Ureter (tissue), 1 donor: Measurements from ENCODE around the gene TBCC. TPM values are rescaled to one million over a fixed set of nuclear protein-coding genes. Genes with fewer than 3 reads are reported as not detected.
"Not testable (repeated sequence)": the region's sequence is repeated elsewhere in the genome, so short reads cannot be mapped to it uniquely, and the experiment has no call there.

ENCODE experiments used
- DNase-seq: peaks from one replicate; pipeline ENCODE4 v3.0.0-alpha.2; 2020; ENCODE audit warnings: low spot score
- total RNA-seq: library from RNA; stranded (reverse); gene quantifications from one replicate; pipeline ENCODE4 v1.2.4, GENCODE V29; 2023
- donor health status: DM: yes; HTN: yes; CAD: no.

Gene TBCC
- 16.5 TPM for total RNA-seq

- DNase-seq = peak; percentile 98
Measured at GRCh38 chr6:42745640-42746462, at the start of gene TBCC. Gene TBCC (minus strand): TSS chr6:42746103. CDS start chr6:42746073, 30 bp downstream.

DNA sequence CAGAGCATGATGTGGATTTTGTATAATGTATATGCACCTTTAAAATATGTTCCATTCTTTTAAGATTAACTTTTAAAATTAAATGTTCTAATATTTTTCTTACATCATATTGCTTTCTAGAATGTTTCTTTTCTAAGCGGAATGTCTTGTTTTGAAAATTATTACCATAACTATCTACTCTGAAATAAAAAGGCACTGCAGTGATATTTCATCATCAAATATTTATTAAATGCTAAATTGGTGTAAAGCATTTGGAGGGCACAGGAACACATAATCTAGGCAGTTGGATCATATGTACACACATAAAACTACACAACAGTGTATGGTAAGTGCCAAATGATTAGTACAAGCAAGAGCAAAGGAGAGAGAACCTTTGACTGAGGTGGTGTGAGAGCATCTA is 49.7 kb upstream of the TBCC start:
- DNase-seq = no peak

GRCh38 chr6:42791706-42792320 is 45.9 kb upstream of the TBCC start:
- no peak for DNase-seq

DNA sequence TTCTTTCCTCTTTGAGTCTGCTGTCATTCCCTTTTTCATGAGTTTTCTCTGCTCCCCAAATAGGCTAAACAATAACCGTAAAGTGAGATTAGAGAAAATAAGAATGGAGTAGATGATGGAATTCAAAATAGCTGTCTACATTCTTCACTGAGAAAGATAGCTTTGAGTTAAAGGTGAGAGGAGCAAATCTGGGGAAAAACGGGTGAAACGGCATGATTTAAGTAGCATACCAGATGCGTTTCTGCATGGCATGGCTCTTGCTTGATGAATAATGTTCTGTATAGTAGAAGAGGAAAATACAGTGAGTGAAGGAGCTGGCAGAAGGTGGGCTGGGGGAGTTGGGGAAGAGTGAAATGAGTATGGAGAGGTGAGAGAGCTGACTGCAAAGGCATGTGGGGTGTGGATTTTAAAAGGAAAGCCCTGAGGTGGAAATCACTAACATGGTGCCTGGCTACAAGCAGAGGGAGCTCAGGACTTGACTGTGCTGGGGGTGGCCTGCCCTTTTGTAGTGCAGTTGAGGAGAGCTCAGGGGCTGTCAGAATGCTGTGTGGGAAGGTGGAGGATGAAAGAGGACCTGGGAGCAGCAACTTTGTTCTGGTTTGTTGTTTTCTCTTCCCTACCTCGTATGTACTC is 44.8 kb upstream of the TBCC start:
- DNase-seq = no peak

- DNase-seq = no peak
Measured at GRCh38 chr6:42788671-42789070, 42.8 kb upstream of the TBCC start.

DNA sequence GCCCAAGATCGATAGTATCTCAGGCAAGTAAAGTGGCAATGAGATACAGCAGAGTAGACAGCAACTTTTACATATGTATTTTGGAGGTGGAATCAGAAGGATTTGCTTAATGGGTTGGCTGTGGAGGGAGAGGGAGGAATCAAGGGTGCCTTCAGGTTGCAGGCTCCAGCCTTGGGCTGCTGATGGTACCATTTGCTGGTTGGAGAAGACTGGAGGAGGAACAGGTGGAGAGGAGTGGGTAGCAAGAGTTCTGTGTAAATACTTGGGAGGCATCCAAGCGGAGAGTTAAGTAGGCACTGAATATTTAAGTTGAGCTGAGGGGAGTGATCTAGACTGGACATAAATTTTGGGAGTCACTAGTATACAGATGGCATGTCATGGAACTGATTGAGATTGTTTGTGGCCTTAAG is 41.2 kb upstream of the TBCC start:
- DNase-seq = no peak

GRCh38 chr6:42786525-42786985 is 40.7 kb upstream of the TBCC start:
- DNase-seq = no peak

DNA sequence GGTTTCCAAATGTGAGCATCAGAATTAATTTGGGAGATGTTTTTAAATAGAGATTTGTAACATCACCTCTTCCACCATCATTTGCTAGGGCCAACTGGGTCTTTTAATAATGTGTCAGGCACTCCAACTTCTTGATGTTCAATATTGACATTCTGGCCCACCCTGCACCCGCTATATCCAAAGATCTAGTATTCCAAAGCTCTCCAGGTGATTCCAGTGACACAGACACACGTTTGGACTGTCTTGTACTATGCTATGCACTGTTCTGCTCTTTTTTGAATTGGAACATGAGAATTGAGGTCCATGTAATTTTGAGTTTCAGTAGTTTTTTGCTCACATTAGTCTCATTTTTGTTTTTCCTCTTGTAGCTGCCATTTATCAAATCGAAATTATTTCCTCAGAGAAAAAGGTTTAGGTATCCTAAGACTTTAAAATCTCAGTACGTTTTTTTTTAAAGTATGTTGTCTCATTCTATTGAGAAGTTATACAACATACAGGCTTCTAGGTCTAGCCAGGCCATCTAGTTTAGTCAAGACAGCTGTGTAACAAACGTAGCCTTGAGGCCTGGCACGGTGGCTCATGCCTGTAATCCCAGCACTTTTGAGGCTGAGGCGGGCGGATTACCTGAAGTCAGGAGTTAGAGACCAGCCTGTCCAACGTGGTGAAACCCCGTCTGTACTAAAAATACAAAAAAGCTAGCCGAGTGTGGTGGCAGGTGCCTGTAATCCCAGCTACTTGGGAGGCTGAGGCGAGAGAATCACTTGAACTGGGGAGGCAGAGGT is 39.0 kb upstream of the TBCC start:
- DNase-seq = no peak

GRCh38 chr6:42783876-42784642 is 38.2 kb upstream of the TBCC start:
- DNase-seq = no peak

DNA sequence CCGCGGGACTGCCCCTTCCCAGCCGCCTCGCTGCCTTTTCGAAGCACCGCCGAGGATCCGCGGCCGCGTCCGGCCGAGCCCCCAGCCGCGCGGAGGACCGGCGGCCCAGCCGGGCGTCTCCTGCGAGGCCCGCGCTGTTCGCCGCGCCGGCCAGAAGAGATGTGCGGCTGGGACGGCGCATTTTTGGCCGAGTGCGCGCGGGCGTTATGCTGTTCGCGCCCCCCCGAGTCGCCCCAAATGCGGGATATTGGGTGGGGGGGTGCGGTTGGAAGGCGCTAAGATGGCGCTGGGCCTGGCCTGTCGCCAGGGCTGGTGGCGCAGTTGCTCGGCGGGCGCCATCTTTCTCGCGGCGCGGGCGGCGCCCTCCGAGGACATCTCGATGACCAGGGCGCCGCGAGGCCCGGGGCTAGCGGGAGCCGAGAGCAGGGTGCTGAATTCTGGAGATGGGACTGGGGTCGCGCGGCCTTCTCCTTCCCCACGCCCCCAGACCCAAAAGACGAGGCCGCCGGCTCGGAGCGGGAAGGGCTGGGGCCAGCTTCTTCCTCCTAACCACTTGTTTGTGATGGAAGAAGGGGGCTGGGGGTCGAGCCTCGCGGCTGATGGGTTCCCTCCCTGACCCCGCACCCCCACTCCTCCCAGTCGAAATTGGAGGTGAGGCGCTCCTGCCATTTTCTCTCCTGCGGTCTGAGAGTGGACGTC is 37.4 kb upstream of the TBCC start:
- peak; percentile 83 for DNase-seq

DNA sequence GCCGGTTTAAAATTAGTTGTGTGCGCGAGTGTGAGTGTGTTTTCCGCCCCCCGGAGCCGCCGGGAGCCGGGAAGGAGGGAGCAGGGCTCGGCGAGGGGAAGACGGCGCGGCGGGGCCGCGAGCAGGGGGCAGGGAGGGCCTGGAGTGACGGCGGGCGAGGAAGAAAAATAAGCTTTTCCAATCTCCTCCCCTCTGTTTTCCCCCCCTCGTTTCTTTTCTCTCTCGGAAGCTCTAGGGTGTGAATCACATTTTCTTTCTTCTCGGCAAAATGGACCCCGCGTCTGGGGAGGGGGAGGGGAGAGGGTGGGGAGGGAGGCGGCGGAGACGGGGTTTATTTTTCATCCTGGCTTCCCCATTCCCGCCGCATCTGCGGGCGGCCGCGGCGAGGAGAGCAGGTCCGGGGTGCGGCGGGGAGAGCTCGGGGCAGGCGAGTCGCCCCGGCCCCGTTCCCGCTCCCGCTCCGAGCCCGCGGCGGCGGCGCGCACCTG is 36.8 kb upstream of the TBCC start:
- peak; percentile 85 for DNase-seq

- DNase-seq = peak; percentile 60
Measured at GRCh38 chr6:42781796-42782688, 36.1 kb upstream of the TBCC start, which contains the start of gene BICRAL. Gene BICRAL (plus strand): TSS chr6:42782052. CDS start chr6:42822023, 39,971 bp downstream.

DNA sequence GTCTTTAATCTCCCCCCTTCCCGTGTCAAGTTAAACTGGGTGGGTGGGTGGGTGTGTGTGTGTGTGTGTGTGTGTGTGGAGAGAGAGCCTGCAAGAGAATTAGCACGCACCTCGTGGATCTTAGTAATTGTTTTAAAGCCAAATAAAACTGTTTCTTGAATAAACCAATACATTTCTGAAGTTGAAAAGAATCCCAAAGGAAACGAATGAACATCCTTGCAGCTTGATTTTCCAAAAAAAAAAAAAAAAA is 35.6 kb upstream of the TBCC start:
- no peak for DNase-seq

GRCh38 chr6:42779521-42779920 is 33.6 kb upstream of the TBCC start:
- no peak for DNase-seq

GRCh38 chr6:42778122-42778521 is 32.2 kb upstream of the TBCC start:
- DNase-seq = no peak

- no peak for DNase-seq
Measured at GRCh38 chr6:42777126-42777822, 31.4 kb upstream of the TBCC start.

GRCh38 chr6:42774821-42775487 is 29.1 kb upstream of the TBCC start:
- not testable (repeated sequence) for DNase-seq

GRCh38 chr6:42774201-42774600 is 28.3 kb upstream of the TBCC start:
- DNase-seq = no peak
